DMS79 treated with DMSO at 0.1 percent for 48 hours (cell line): ENCODE data around the gene FAM47E.
"Not testable (repeated sequence)": the region's sequence is repeated elsewhere in the genome, so short reads cannot be mapped to it uniquely, and the experiment has no call there.

Experiments
- DNase-seq: peaks from one replicate; lab custom pipeline; 2025; lab: John Stamatoyannopoulos, UW

FAM47E gene

GRCh38 chr4:76226418-76226817 is 25.1 kb upstream of the FAM47E start:
- peak; percentile 55 for DNase-seq

DNA sequence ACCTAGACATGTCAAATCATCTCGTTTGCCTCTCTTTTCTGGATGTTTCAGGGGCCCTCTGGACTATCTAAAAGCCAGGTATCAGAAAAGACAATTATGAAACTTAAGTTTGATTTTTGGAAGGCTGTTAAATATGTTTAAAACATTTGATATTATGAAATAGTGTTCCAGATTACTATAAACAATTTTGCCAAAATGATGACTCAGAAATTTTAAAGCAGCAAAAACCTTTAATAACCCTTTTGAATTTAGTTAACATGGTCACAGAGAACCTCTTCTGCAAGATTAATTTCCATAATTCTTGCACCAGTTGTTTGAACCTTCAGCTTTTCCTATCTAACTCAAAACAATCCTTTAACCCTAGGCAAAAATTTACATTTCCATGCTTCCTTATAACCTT is 18.8 kb upstream of the FAM47E start:
- DNase-seq = no peak

DNA sequence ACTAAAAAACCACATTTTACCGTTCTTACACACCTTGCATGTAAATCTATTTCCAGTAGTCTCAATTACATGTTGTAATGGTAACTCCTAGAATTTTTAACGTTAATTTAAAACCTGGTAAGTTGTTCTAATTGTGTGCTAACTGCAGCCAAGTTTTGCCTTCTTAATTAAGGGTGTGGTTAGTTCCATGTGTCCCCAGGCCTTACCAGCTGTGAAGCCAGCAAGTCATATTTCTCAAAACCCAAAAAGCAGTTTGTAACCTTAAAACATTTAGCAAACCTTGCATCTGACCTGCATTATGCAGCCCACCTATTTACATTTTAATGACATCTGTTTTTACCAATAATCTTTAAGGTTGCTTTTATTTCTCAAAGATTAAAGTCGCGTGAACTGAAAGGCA is 18.4 kb upstream of the FAM47E start:
- DNase-seq = no peak

DNA sequence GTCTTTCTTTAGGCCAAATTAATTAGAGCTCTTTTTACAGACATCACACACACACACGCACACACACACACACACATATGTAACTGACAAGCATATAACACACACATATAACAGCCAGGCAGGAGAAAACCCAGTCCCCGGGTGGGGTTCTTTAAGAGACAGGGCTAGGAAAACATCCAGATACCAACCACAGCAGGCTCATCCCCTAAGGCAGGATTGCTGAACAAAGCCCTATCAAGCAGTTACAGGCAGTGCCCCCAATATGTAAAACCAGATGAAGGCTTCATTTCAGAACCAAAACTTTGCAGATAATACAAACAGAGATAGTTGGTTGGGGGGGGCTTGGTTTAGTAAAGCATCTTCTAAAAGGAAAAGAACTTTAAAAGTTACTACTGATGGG is 18.0 kb upstream of the FAM47E start:
- no peak for DNase-seq

DNA sequence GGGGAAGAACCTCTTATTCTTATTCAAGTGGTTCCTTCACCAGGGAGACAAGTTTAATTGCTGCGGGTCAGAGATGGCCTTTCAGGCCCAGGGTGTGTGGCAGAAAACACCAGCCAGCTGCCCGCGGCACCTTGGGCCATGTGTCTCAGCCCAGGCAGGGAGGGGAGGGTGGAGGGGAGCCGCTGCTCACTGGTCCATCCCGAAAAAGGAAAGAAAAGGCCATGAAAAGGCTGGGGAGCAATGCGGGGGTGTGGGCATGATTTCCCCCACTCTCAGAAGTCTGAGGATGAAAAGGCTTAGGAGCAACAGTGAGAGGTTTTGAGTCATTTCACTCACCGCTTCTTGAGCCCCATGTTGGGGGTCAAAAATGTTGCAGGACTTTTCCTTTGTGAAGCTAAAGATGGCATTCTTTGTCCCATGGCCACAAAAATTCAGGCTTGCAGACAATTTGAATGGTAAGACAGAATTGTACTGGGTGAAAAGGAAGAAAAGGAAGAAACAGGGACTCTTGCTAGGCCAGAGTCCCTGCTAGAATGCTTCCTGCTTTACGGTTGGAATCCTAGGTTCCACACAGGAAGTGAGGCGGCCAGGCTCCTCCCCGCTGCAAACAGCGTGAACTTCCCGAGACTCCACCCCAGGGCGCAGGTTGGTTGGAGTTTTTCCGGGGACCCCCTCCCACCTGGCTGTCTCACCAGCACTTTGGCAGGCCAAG is 17.4 kb upstream of the FAM47E start:
- no peak for DNase-seq

DNA sequence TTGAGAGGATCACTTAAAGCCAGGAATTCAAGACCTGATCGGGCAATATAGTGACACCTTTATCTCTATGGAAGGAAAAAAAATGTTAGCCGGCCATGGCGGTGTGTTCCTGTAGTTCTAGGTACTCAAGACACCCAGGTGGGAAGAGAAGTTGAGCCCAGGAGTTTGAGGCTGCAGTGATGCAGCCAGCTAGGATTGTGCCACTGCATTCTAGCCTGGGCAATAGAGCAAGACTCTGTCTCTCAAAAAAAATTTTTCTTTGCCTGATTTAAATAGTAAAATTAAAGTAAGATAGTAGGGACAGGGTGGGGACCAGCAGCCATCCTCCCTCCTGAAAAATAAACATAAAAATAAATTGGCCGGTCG is 16.9 kb upstream of the FAM47E start:
- DNase-seq = no peak

- no peak for DNase-seq
Measured at GRCh38 chr4:76235407-76235806, 16.1 kb upstream of the FAM47E start.

- DNase-seq = peak; percentile 46
Measured at GRCh38 chr4:76235915-76236314, 15.6 kb upstream of the FAM47E start.

DNA sequence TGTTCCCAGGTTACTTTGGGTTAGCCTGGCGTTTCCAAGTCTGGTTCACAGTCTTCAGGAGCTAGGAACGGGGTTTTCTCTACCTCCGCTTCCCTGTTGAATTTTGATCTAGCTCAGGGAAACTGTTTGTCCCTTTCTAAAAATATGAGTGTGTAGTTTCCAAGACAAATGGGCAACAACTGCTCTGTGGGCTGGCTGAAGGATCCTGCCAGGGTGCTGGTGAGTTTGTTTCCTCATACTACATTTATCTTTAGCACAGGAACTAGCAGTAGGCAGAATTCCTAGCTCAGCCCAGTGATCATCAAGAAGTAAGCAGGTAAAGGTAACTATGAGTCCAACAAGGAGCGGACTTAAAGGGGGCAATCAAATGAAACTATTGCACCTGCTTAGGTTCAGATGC is 13.3 kb upstream of the FAM47E start:
- DNase-seq = no peak

- no peak for DNase-seq
Measured at GRCh38 chr4:76238701-76239100, 12.8 kb upstream of the FAM47E start.

- DNase-seq = no peak
Measured at GRCh38 chr4:76240236-76240635, 11.3 kb upstream of the FAM47E start.

DNA sequence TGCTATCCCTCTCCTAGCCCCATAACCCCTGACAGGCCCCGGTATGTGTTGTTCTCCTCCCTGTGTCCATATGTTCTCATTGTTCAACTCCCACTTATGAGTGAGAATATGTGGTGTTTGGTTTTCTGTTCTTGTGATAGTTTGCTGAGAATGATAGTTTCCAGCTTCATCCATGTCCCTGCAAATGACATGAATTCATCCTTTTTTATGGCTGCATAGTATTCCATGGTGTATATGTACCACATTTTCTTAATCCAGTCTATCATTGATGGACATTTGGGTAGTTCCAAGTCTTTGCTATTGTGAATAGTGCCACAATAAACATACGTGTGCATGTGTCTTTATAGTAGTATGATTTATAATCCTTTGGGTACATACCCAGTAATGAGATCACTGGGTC is 7.6 kb upstream of the FAM47E start:
- not testable (repeated sequence) for DNase-seq

GRCh38 chr4:76246025-76246424 is 5.5 kb upstream of the FAM47E start:
- no peak for DNase-seq

DNA sequence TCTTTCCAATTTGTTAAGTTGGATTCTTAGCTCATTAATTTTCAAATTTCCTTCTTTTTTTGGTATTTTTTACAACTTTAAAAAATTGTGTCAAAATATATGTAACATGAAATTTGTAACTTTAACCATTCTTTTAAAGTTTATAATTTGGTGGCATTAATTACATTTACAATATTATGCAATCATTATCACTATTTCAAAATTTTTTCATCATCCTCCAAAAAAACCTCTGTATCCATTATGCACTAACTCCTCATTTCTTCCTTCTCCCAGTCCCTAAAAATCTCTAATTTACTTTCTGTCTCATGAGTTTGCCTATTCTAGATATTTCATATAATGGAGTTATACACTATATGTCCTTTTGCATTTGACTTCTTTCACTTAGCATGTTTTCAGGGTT is 4.7 kb upstream of the FAM47E start:
- DNase-seq = no peak

- DNase-seq = peak; percentile 51
Measured at GRCh38 chr4:76250962-76251361, 559 bp upstream of the FAM47E start.

GRCh38 chr4:76252271-76252653 is 741 bp downstream of the FAM47E start:
- DNase-seq = no peak

DNA sequence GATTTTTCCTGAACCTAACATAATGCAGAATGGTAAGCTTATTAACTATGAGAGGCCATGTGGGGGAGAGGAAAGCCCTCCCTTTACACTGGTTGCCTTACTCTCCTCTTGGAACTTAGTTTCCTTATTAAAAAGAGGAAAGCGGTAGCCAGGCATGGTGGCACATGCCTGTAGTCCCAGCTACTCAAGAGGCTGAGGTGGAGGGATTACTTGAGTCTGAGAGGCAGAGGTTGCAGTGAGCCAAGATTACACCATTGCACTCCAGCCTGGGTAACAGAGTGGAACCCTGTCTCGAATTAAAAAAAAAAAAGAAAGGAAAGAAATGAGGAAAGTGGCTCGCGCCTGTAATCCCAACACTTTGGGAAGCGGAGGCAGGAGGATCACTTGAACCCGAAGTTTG is 2.0 kb downstream of the FAM47E start:
- DNase-seq = peak; percentile 19

DNA sequence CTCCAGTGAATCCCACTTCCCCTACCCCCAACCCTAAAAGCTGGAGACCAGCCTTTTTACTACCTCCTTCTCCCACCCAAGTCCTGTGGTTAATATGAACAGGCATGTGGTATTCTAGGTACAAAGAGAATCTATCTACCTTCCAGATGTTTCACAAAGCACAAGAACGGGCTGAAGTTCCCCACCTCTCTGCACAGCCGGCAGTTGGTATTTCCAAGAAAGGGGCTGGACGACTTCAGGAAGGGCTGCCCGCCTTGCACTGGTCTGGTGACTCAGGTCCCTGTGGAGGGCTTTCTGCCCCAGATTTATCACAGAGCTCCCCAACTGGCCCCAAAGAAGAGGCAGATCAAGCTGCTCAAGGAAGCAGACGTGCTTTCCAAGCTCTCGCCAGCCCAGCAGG is 4.5 kb downstream of the FAM47E start:
- DNase-seq = peak; percentile 67

DNA sequence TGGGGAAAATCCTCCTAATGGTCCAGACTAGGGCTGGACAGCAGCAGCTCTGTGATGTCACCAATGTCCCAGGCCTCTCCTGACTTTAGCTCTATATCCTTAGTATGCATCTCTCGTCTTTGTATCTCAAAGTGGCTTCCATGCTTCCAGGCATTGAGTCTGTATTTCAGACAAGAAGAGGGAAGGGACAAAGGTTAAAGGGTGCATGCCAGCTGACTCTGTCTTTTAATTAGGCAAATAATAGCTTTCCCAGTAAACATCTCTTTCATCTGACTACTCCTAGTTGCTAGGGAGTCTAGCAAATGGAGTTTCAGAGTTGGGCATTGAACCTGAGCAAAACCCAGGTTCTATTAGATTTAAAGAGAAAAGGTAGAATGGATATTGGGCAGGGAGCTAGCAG is 5.4 kb downstream of the FAM47E start:
- DNase-seq = no peak

GRCh38 chr4:76257824-76258223 is 6.3 kb downstream of the FAM47E start:
- DNase-seq = no peak

- DNase-seq = no peak
Measured at GRCh38 chr4:76260571-76260970, 9.1 kb downstream of the FAM47E start.

- no peak for DNase-seq
Measured at GRCh38 chr4:76265631-76266218, 14.2 kb downstream of the FAM47E start.

GRCh38 chr4:76266627-76267026 is 15.1 kb downstream of the FAM47E start:
- no peak for DNase-seq

- no peak for DNase-seq
Measured at GRCh38 chr4:76267811-76268210, 16.3 kb downstream of the FAM47E start.
